HK-2 (cell line): ENCODE measurements around the gene ZBTB3.
A peak's percentile ranks its signal among the peaks of the same experiment; 100 is the strongest.
"Not testable (repeated sequence)": the region's sequence is repeated elsewhere in the genome, so short reads cannot be mapped to it uniquely, and the experiment has no call there.

ENCODE experiments used
- DNase-seq: peaks from one replicate; pipeline ENCODE4 v3.0.0-alpha.2; 2018; ENCODE audit not compliant: unreplicated experiment

ZBTB3 gene

GRCh38 chr11:62757846-62758788, 4.2 kb upstream of the ZBTB3 start:
- no peak for DNase-seq

- no peak for DNase-seq
These were observed 1.2 kb upstream of the ZBTB3 start for GRCh38 chr11:62755086-62755615.

- no peak for DNase-seq
These were observed 795 bp downstream of the ZBTB3 start for GRCh38 chr11:62752994-62753735.

GRCh38 chr11:62752177-62752785, 1.7 kb downstream of the ZBTB3 start:
- DNase-seq = no peak

GRCh38 chr11:62749931-62750330, 4.0 kb downstream of the ZBTB3 start:
- DNase-seq = not testable (repeated sequence)

GRCh38 chr11:62747475-62748160, 6.3 kb downstream of the ZBTB3 start:
- no peak for DNase-seq

- no peak for DNase-seq
These were observed 16.8 kb downstream of the ZBTB3 start for GRCh38 chr11:62737196-62737595.

- DNase-seq = no peak
These were observed 21.1 kb downstream of the ZBTB3 start for GRCh38 chr11:62732830-62733229.

GRCh38 chr11:62730076-62730475, 23.9 kb downstream of the ZBTB3 start:
- DNase-seq = not testable (repeated sequence)

- peak; percentile 73 for DNase-seq
These were observed 25.6 kb downstream of the ZBTB3 start, which contains the start of gene TTC9C for GRCh38 chr11:62728171-62728988. TSS of gene TTC9C (plus strand) at chr11:62728486. CDS start at chr11:62728849, 363 bp downstream.

- DNase-seq = peak; percentile 76
These were observed 26.1 kb downstream of the ZBTB3 start for GRCh38 chr11:62727872-62728170.

- peak; percentile 95 for DNase-seq
These were observed 26.6 kb downstream of the ZBTB3 start, which contains the start of gene HNRNPUL2 for GRCh38 chr11:62727165-62727871. TSS of gene HNRNPUL2 (minus strand) at chr11:62727457. CDS start at chr11:62727156, 301 bp downstream.

GRCh38 chr11:62726915-62727164, 27.1 kb downstream of the ZBTB3 start:
- DNase-seq = no peak

- no peak for DNase-seq
These were observed 27.6 kb downstream of the ZBTB3 start for GRCh38 chr11:62726156-62726914.

- no peak for DNase-seq
These were observed 28.3 kb downstream of the ZBTB3 start for GRCh38 chr11:62725646-62726045.

GRCh38 chr11:62724171-62724570, 29.8 kb downstream of the ZBTB3 start:
- no peak for DNase-seq

- no peak for DNase-seq
These were observed 32.0 kb downstream of the ZBTB3 start for GRCh38 chr11:62721994-62722393.

GRCh38 chr11:62719302-62719978, 34.5 kb downstream of the ZBTB3 start:
- DNase-seq = no peak

GRCh38 chr11:62716816-62717215, 37.1 kb downstream of the ZBTB3 start:
- DNase-seq = no peak
